KMS-11 (cell line): ENCODE results near the gene CIBAR2.

Experiments used
- H2AFZ ChIP-seq: fragments of 200-600 bp; sonication (generic); 2 replicates; pipeline ENCODE4 v1.6.1; 2016; ENCODE audit warnings: antibody characterized with exemption, mixed run types, low read depth
- H3K27ac ChIP-seq: fragments of 200-600 bp; sonication (generic); 2 replicates; pipeline ENCODE4 v1.6.1; 2016; ENCODE audit warnings: mild to moderate bottlenecking, mixed run types
- H3K27me3 ChIP-seq: fragments of 200-600 bp; sonication (generic); 2 replicates; pipeline ENCODE4 v1.6.1; 2017; ENCODE audit warnings: mild to moderate bottlenecking, low read depth, mixed run types, moderate library complexity; ENCODE audit not compliant: insufficient read depth
- H3K36me3 ChIP-seq: fragments of 200-600 bp; sonication (generic); 2 replicates; pipeline ENCODE4 v1.6.1; 2017; ENCODE audit warnings: mild to moderate bottlenecking, mixed run types; ENCODE audit not compliant: insufficient read depth
- H3K4me1 ChIP-seq: fragments of 200-600 bp; sonication (generic); 2 replicates; pipeline ENCODE4 v1.6.1; 2016; ENCODE audit warnings: mild to moderate bottlenecking, low read depth, mixed run types; ENCODE audit not compliant: poor library complexity, severe bottlenecking
- H3K4me2 ChIP-seq: fragments of 200-600 bp; sonication (generic); 2 replicates; pipeline ENCODE4 v1.7.0; 2016; ENCODE audit warnings: mild to moderate bottlenecking, mixed run types
- H3K4me3 ChIP-seq: fragments of 200-600 bp; sonication (generic); IDR thresholded peaks from 2 replicates; pipeline ENCODE4 v1.6.1; 2017; ENCODE audit warnings: low read depth, low read length, mixed read lengths; ENCODE audit not compliant: insufficient read depth
- H3K79me2 ChIP-seq: fragments of 200-600 bp; sonication (generic); 2 replicates; pipeline ENCODE4 v1.6.1; 2016; ENCODE audit warnings: low read depth, mixed run types; ENCODE audit not compliant: insufficient read depth
- H3K9ac ChIP-seq: fragments of 200-600 bp; sonication (generic); 2 replicates; pipeline ENCODE4 v1.6.1; 2016; ENCODE audit warnings: mild to moderate bottlenecking, mixed run types
- H4K20me1 ChIP-seq: fragments of 200-600 bp; sonication (generic); 2 replicates; pipeline ENCODE4 v1.6.1; 2016; ENCODE audit warnings: mild to moderate bottlenecking, mixed run types; ENCODE audit not compliant: insufficient read depth
- TF ChIP-seq, protein P1 (sequence below): fragments of 200-600 bp; sonication (generic); conservative IDR thresholded peaks from 2 replicates; pipeline ENCODE4 v1.6.1; 2017; ENCODE audit warnings: low read depth, mild to moderate bottlenecking, antibody characterized with exemption, low read length, moderate library complexity, mixed read lengths

The CIBAR2 gene

DNA sequence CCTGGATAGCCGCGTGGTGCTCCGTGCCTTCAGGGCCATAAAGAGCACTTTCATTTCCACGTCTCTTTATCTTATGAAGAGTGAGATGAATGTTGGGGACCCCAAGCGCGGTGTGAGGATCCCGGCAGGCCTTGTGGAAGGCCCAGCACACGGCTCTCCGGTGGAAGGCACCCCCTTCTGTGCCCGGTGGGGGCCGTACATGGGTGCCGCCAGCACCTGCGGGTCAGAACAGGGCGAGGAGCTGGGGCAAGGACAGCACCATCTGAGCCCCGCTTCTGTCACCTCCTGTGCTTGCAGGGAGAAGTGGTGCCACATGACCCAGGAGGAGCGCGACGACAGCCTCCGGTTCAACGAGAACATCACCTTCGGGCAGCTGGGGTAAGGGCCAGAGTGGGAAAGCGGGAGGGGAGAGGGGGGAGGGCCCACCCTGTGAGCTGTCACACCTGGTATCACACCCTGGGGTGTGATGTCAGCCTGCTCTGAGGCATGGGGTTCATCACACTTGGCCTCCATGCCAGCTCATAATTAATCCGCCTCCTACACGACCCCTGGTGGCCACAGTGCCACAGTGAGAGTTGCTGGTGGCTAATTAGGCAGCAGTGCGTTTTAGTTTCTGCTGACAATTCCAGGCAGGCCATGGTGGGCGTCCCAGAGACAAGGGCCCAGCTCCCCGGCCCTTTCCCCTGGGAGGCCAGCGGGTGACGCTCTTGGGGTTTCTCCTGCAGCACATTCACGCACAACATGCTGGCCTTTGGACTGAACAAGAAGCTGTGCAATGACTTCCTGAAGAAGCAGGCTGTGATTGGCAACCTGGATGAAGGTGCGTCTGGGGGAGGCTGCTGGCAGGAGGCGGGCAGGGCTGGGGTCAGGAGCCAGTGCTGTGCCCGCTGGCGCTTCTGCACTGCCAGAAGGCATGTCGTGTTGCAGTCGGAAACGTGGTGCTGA, 25.7 kb downstream of the CIBAR2 start:
- no peak overlapping the region for H3K27ac ChIP-seq
- no peaks in the 10 kb centered on the region for H3K4me1 ChIP-seq
- no peaks in the 10 kb centered on the region for H3K36me3 ChIP-seq
- H3K79me2 ChIP-seq = no peaks in the 10 kb centered on the region
- no peaks in the 10 kb centered on the region for H3K27me3 ChIP-seq
- no peak overlapping the region for H3K9ac ChIP-seq
- no peak overlapping the region; the same call in 1 of the 2 replicates for H2AFZ ChIP-seq
- no peak overlapping the region for H3K4me2 ChIP-seq
- no peaks in the 10 kb centered on the region for H4K20me1 ChIP-seq
- no peak overlapping the region for H3K4me3 ChIP-seq
- TF ChIP-seq, protein P1, sequence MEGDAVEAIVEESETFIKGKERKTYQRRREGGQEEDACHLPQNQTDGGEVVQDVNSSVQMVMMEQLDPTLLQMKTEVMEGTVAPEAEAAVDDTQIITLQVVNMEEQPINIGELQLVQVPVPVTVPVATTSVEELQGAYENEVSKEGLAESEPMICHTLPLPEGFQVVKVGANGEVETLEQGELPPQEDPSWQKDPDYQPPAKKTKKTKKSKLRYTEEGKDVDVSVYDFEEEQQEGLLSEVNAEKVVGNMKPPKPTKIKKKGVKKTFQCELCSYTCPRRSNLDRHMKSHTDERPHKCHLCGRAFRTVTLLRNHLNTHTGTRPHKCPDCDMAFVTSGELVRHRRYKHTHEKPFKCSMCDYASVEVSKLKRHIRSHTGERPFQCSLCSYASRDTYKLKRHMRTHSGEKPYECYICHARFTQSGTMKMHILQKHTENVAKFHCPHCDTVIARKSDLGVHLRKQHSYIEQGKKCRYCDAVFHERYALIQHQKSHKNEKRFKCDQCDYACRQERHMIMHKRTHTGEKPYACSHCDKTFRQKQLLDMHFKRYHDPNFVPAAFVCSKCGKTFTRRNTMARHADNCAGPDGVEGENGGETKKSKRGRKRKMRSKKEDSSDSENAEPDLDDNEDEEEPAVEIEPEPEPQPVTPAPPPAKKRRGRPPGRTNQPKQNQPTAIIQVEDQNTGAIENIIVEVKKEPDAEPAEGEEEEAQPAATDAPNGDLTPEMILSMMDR = peak; percentile 85

GRCh38 chr16:85085721-85086120, 26.6 kb downstream of the CIBAR2 start:
- Histone ChIP-seq H3K79me2 (no peaks in the 10 kb centered on the region), H3K4me1 (no peaks in the 10 kb centered on the region), H3K4me2 (no peak overlapping the region), H2AFZ (no peak overlapping the region), H3K4me3 (no peak overlapping the region), H3K27me3 (no peaks in the 10 kb centered on the region), H4K20me1 (no peaks in the 10 kb centered on the region), H3K27ac (no peak overlapping the region), H3K36me3 (no peaks in the 10 kb centered on the region), H3K9ac (no peak overlapping the region)
- TF ChIP-seq, protein P1 = no peak

DNA sequence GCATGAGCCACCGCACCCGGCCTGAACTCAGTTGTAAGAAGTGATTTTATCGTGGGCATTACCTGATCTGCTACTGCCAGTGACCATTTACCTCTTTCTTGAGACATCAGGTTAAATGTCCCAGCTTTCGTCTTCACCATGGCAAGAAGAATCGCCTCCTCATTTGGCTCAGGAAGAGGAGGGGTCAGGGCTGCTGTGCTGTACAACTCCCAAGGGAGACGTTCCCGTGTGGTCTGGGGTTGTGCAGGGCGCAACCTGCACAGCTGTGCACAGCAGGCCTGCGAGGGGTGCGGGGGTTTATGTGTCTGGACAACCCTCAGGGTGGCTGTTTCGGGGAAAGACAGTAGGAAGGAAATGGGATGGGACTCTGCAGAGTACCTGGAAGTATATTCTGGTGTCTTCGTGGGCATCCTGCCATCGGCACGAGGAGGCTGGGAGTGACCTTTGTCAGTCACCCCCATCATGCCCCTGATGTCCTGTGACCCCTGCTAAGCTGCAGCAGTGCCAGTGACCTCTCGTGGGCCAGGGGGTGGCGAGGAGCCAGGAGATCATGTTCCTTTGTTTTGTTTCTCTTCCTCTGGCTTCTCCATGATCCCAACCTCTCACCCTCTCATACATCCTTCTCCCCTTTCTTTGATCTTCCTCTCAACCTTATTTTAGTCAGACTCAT, 27.3 kb downstream of the CIBAR2 start:
- Histone ChIP-seq H3K4me2 (no peak overlapping the region), H3K27me3 (no peaks in the 10 kb centered on the region)
- TF ChIP-seq, protein P1 = no peak

GRCh38 chr16:85083051-85083639, 29.1 kb downstream of the CIBAR2 start:
- no peak overlapping the region for H3K4me2 ChIP-seq
- H3K36me3 ChIP-seq = no peaks in the 10 kb centered on the region
- no peaks in the 10 kb centered on the region for H3K79me2 ChIP-seq
- H3K27me3 ChIP-seq = no peaks in the 10 kb centered on the region
- no peak overlapping the region for H3K27ac ChIP-seq
- no peaks in the 10 kb centered on the region for H3K4me1 ChIP-seq
- H3K4me3 ChIP-seq = no peak overlapping the region
- H2AFZ ChIP-seq = no peak overlapping the region
- no peaks in the 10 kb centered on the region for H4K20me1 ChIP-seq
- TF ChIP-seq, protein P1 = no peak
- H3K9ac ChIP-seq = no peak overlapping the region

More for the DNA sequence above, 27.3 kb downstream of the CIBAR2 start:
- H2AFZ ChIP-seq = no peak overlapping the region
- no peak overlapping the region for H3K27ac ChIP-seq
- no peaks in the 10 kb centered on the region for H3K79me2 ChIP-seq
- H4K20me1 ChIP-seq = no peaks in the 10 kb centered on the region
- H3K4me3 ChIP-seq = no peak overlapping the region
- H3K36me3 ChIP-seq = no peaks in the 10 kb centered on the region
- H3K9ac ChIP-seq = no peak overlapping the region
- H3K4me1 ChIP-seq = no peaks in the 10 kb centered on the region
